NCI-H2081 (cell line): ENCODE measurements around the gene ZCCHC7.
A peak's percentile ranks its signal among the peaks of the same experiment; 100 is the strongest.
"Not testable (repeated sequence)": the region's sequence is repeated elsewhere in the genome, so short reads cannot be mapped to it uniquely, and the experiment has no call there.

Source experiments
- DNase-seq, 2 experiments: peaks; one replicate each; lab custom pipeline; 2025; lab: John Stamatoyannopoulos, UW

The ZCCHC7 gene

GRCh38 chr9:37119907-37120842, at the start of gene ZCCHC7:
Gene ZCCHC7 (plus strand): TSS chr9:37120574.
- DNase-seq, result peak; percentile 95

- DNase-seq, result not testable (repeated sequence)
Observed at GRCh38 chr9:37074790-37075189, 45.6 kb upstream of the ZCCHC7 start.

GRCh38 chr9:37079370-37080164, 40.8 kb upstream of the ZCCHC7 start:
- peak; percentile 94 for DNase-seq

GRCh38 chr9:37080165-37080628, 40.2 kb upstream of the ZCCHC7 start:
- DNase-seq, result not testable (repeated sequence)

- not testable (repeated sequence) for DNase-seq
Observed at GRCh38 chr9:37081507-37081906, 38.9 kb upstream of the ZCCHC7 start.

GRCh38 chr9:37082214-37082765, 38.1 kb upstream of the ZCCHC7 start:
- DNase-seq, result no peak

GRCh38 chr9:37083654-37084053, 36.7 kb upstream of the ZCCHC7 start:
- no peak for DNase-seq

- DNase-seq, result no peak
Observed at GRCh38 chr9:37085233-37085632, 35.1 kb upstream of the ZCCHC7 start.

GRCh38 chr9:37092714-37093295, 27.6 kb upstream of the ZCCHC7 start:
- not testable (repeated sequence) for DNase-seq

- no peak for DNase-seq
Observed at GRCh38 chr9:37094751-37095150, 25.6 kb upstream of the ZCCHC7 start.

GRCh38 chr9:37096628-37097027, 23.7 kb upstream of the ZCCHC7 start:
- no peak for DNase-seq

- DNase-seq, result no peak
Observed at GRCh38 chr9:37097294-37097693, 23.1 kb upstream of the ZCCHC7 start.

GRCh38 chr9:37100327-37100726, 20.0 kb upstream of the ZCCHC7 start:
- no peak for DNase-seq

GRCh38 chr9:37100741-37101140, 19.6 kb upstream of the ZCCHC7 start:
- DNase-seq, result no peak

- DNase-seq, result no peak
Observed at GRCh38 chr9:37102486-37102885, 17.9 kb upstream of the ZCCHC7 start.

- DNase-seq, result no peak
Observed at GRCh38 chr9:37104183-37104889, 16.0 kb upstream of the ZCCHC7 start.

GRCh38 chr9:37105234-37105633, 15.1 kb upstream of the ZCCHC7 start:
- no peak for DNase-seq

- DNase-seq, result no peak
Observed at GRCh38 chr9:37107701-37108100, 12.7 kb upstream of the ZCCHC7 start.

GRCh38 chr9:37114442-37114841, 5.9 kb upstream of the ZCCHC7 start:
- DNase-seq, result not testable (repeated sequence)

GRCh38 chr9:37117956-37118355, 2.4 kb upstream of the ZCCHC7 start:
- no peak for DNase-seq

GRCh38 chr9:37119360-37119759, 1.0 kb upstream of the ZCCHC7 start:
- DNase-seq, result no peak
